ENCODE data around the gene STUB1.

DNA sequence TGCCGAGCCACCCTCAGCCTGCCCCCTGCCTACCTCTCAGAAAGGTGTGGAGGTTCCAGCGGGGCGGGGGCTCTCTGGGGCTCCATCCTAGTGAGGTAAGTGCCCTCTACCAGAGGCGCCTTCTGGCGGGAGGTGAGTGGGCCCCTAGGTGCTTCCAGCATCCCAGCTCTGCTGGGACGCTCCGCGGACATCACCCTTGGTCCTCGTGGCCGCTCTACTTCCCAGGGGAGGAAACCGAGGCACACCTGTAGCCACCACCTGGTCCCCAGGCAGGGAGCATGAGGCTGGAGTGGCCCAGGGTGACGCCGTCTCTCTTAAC is 37.2 kb upstream of the STUB1 start:
- TF ChIP-seq POLR2A (IDR thresholded peaks at IDR 0.05) (no peak), CTCF (IDR thresholded peaks at IDR 0.05) (no peak)

All from transverse colon (tissue), 3 donors.